HEK293 (cell line): ENCODE data around the gene APC2.

Source experiments
- ELK4 ChIP-seq: IDR thresholded peaks from 2 replicates; pipeline ENCODE4 v1.6.1; 2011; ENCODE audit warnings: mild to moderate bottlenecking, low read depth, low read length, borderline replicate concordance
- GFI1B ChIP-seq: fragments of 450-650 bp; formaldehyde crosslinking; IDR thresholded peaks from 2 replicates; pipeline ENCODE4 v1.5.1; 2016; ENCODE audit warnings: missing biosample characterization, missing genetic modification characterization
- GLIS2 ChIP-seq: fragments of 450-650 bp; formaldehyde crosslinking; IDR thresholded peaks from 2 replicates; pipeline ENCODE4 v1.5.1; 2016; ENCODE audit warnings: missing biosample characterization, missing genetic modification characterization
- MYNN ChIP-seq: fragments of 450-650 bp; formaldehyde crosslinking; IDR thresholded peaks from 2 replicates; pipeline ENCODE4 v1.5.1; 2016; ENCODE audit warnings: missing biosample characterization, missing genetic modification characterization, borderline replicate concordance
- PATZ1 ChIP-seq: fragments of 450-650 bp; formaldehyde crosslinking; IDR thresholded peaks from 2 replicates; pipeline ENCODE4 v1.5.1; 2016; ENCODE audit warnings: missing biosample characterization, missing genetic modification characterization
- PBX3 ChIP-seq: sonication (generic); formaldehyde crosslinking; IDR thresholded peaks from 2 replicates; pipeline ENCODE4 v1.8.1; 2022; ENCODE audit warnings: mild to moderate bottlenecking, moderate library complexity, missing genetic modification reagents
- PRDM1 ChIP-seq: fragments of 450-650 bp; formaldehyde crosslinking; IDR thresholded peaks from 2 replicates; pipeline ENCODE4; 2016; ENCODE audit warnings: missing biosample characterization, missing genetic modification characterization
- SALL2 ChIP-seq: fragments of 450-650 bp; formaldehyde crosslinking; IDR thresholded peaks from 2 replicates; pipeline ENCODE4 v1.5.0; 2017; ENCODE audit warnings: missing biosample characterization, mild to moderate bottlenecking, missing genetic modification characterization, borderline replicate concordance
- ZBTB49 ChIP-seq: fragments of 450-650 bp; formaldehyde crosslinking; IDR thresholded peaks from 2 replicates; pipeline ENCODE4 v1.5.1; 2016; ENCODE audit warnings: missing biosample characterization, missing genetic modification characterization, low read depth
- ZBTB7A ChIP-seq: fragments of 450-650 bp; formaldehyde crosslinking; IDR thresholded peaks from 2 replicates; pipeline ENCODE4 v1.5.1; 2016; ENCODE audit warnings: low read depth, missing biosample characterization, missing genetic modification characterization
- ZIC2 ChIP-seq: fragments of 450-650 bp; formaldehyde crosslinking; IDR thresholded peaks from 2 replicates; pipeline ENCODE4 v1.5.1; 2016; ENCODE audit warnings: missing biosample characterization, missing genetic modification characterization
- ZNF133 ChIP-seq: fragments of 450-650 bp; formaldehyde crosslinking; IDR thresholded peaks from 2 replicates; pipeline ENCODE4 v1.5.1; 2016; ENCODE audit warnings: missing biosample characterization, missing genetic modification characterization
- ZNF16 ChIP-seq: fragments of 450-650 bp; formaldehyde crosslinking; IDR thresholded peaks from 2 replicates; pipeline ENCODE4 v1.5.1; 2016; ENCODE audit warnings: low read depth, missing biosample characterization, missing genetic modification characterization
- ZNF18 ChIP-seq: fragments of 450-650 bp; formaldehyde crosslinking; IDR thresholded peaks from 2 replicates; pipeline ENCODE4 v1.5.1; 2016; ENCODE audit warnings: missing biosample characterization, missing genetic modification characterization
- ZNF214 ChIP-seq: fragments of 450-650 bp; formaldehyde crosslinking; IDR thresholded peaks from 2 replicates; pipeline ENCODE4 v1.5.1; 2017; ENCODE audit warnings: missing biosample characterization, mild to moderate bottlenecking, missing genetic modification characterization, borderline replicate concordance
- ZNF335 ChIP-seq: fragments of 450-650 bp; formaldehyde crosslinking; conservative IDR thresholded peaks from 2 replicates; pipeline ENCODE4 v1.5.1; 2016; ENCODE audit warnings: missing biosample characterization, missing genetic modification characterization
- ZNF341 ChIP-seq: fragments of 450-650 bp; formaldehyde crosslinking; IDR thresholded peaks from 2 replicates; pipeline ENCODE4; 2016; ENCODE audit warnings: low read depth, missing biosample characterization, missing genetic modification characterization
- ZNF521 ChIP-seq: fragments of 450-650 bp; formaldehyde crosslinking; IDR thresholded peaks from 2 replicates; pipeline ENCODE4 v1.5.1; 2017; ENCODE audit warnings: missing biosample characterization, mild to moderate bottlenecking, missing genetic modification characterization
- ZNF529 ChIP-seq: fragments of 450-650 bp; formaldehyde crosslinking; IDR thresholded peaks from 2 replicates; pipeline ENCODE4 v1.5.1; 2017; ENCODE audit warnings: missing genetic modification characterization, missing biosample characterization; ENCODE audit not compliant: insufficient replicate concordance
- ZNF561 ChIP-seq: fragments of 450-650 bp; IDR thresholded peaks from 2 replicates; pipeline ENCODE4 v1.5.1; 2018; ENCODE audit warnings: missing biosample characterization, missing genetic modification characterization, borderline replicate concordance
- ZNF600 ChIP-seq: fragments of 450-650 bp; formaldehyde crosslinking; IDR thresholded peaks from 2 replicates; pipeline ENCODE4 v1.5.1; 2016; ENCODE audit warnings: missing biosample characterization, missing genetic modification characterization
- ZNF639 ChIP-seq: fragments of 450-650 bp; formaldehyde crosslinking; IDR thresholded peaks from 2 replicates; pipeline ENCODE4 v1.5.1; 2016; ENCODE audit warnings: missing biosample characterization, missing genetic modification characterization
- ZNF645 ChIP-seq: fragments of 450-650 bp; formaldehyde crosslinking; IDR thresholded peaks from 2 replicates; pipeline ENCODE4; 2016; ENCODE audit warnings: missing biosample characterization, missing genetic modification characterization
- ZNF654 ChIP-seq: fragments of 450-650 bp; formaldehyde crosslinking; IDR thresholded peaks from 2 replicates; pipeline ENCODE4 v1.5.1; 2016; ENCODE audit warnings: low read depth, missing biosample characterization, missing genetic modification characterization
- ZNF76 ChIP-seq: fragments of 450-650 bp; formaldehyde crosslinking; IDR thresholded peaks from 2 replicates; pipeline ENCODE4; 2016; ENCODE audit warnings: low read depth, missing biosample characterization, missing genetic modification characterization, borderline replicate concordance
- ZNF777 ChIP-seq: fragments of 450-650 bp; formaldehyde crosslinking; IDR thresholded peaks from 2 replicates; pipeline ENCODE4 v1.5.1; 2017; ENCODE audit warnings: missing biosample characterization, missing genetic modification characterization, borderline replicate concordance

The APC2 gene

GRCh38 chr19:1512671-1513498 lies 63.0 kb downstream of the APC2 start, which contains the start of gene ADAMTSL5 (continued):
- TF ChIP-seq ELK4 (no peak), SALL2 (tag by site-specific recombination) (no peak), ZBTB7A (tag by site-specific recombination) (peak; percentile 96), ZNF521 (tag by site-specific recombination) (no peak), ZNF777 (tag by site-specific recombination) (no peak), ZNF335 (no peak), ZNF639 (tag by site-specific recombination) (no peak), GFI1B (tag by site-specific recombination) (no peak), ZNF645 (no peak), ZNF561 (0 out of 2 replicates have a peak, but pooled peaks have one; percentile 27), GLIS2 (tag by site-specific recombination) (no peak; the same call in 1 of the 2 replicates), ZNF214 (tag by site-specific recombination) (no peak), ZNF18 (no peak), PRDM1 (tag by site-specific recombination) (no peak), PBX3 (CRISPR knock-in tag) (no peak), ZNF76 (tag by site-specific recombination) (peak; percentile 50; the same call in 1 of the 2 replicates), ZNF600 (tag by site-specific recombination) (no peak), ZNF16 (tag by site-specific recombination) (no peak), MYNN (tag by site-specific recombination) (no peak), ZBTB49 (tag by site-specific recombination) (no peak), ZNF529 (tag by site-specific recombination) (no peak), PATZ1 (tag by site-specific recombination) (peak; percentile 29), ZNF133 (tag by site-specific recombination) (no peak), ZIC2 (tag by site-specific recombination) (no peak), ZNF341 (tag by site-specific recombination) (peak; percentile 73), ZNF654 (tag by site-specific recombination) (no peak)
